Measurements from ENCODE around the gene HIVEP2.

HIVEP2 gene

DNA sequence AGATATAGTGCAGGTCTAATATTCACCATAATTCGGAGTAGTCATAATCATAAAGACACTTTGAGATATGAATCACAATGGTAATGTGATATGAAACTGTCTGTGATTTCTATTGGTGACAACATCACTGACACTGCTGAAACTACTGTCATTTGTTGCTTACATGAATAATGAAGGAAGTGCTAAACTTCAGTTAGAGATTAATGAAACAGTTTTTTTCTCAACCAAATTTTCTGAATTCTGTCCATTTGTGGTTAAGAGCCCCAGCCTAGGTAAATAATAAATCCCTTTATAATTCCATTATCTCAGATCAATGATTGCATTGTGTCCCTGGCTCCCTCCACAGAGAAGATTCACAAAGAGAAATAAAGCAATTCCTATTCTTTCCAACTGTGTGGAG lies 122.6 kb downstream of the HIVEP2 start:
- H3K9me3 ChIP-seq (ENCODE audit: insufficient read depth, low read depth, low read length), result no peaks in the 10 kb centered on the region
- no peak overlapping the region for H2AK5ac ChIP-seq (ENCODE audit: low read length)
- H3K18ac ChIP-seq (ENCODE audit: low read length), result no peak overlapping the region
- WGBS (ENCODE audit: extremely low coverage, insufficient coverage, insufficient read length), result no CpG with 5 or more reads among the region's 1 CpG
- DNase-seq, result no peak
- peaks cover 5 to 12% of the 10 kb centered on the region in 2 experiments for H3K4me1 ChIP-seq (ENCODE audit: control insufficient read depth in 1 of 2, insufficient read depth in 2 of 2, low read length in 2 of 2)
- H3K14ac ChIP-seq (ENCODE audit: low read length), result no peak overlapping the region
- H4K91ac ChIP-seq (ENCODE audit: low read depth, low read length), result no peak overlapping the region
- no peak overlapping the region for H3K4ac ChIP-seq (ENCODE audit: low read depth, low read length)
- no peak overlapping the region for H2BK12ac ChIP-seq (ENCODE audit: low read length)
- no peak overlapping the region for H2BK120ac ChIP-seq (ENCODE audit: insufficient read depth, low read length, poor library complexity)
- H4K12ac ChIP-seq (ENCODE audit: low read depth, low read length), result no peak overlapping the region
- no peak overlapping the region for H3K23ac ChIP-seq (ENCODE audit: low read length)
- H3K4me3 ChIP-seq (ENCODE audit: low read depth, low read length), result no peak overlapping the region
- no peaks in the 10 kb centered on the region for H3K36me3 ChIP-seq (ENCODE audit: control insufficient read depth in 1 of 2, insufficient read depth in 2 of 2, low read length in 2 of 2)
- no peaks in the 10 kb centered on the region for H3K79me1 ChIP-seq (ENCODE audit: low read length)
- H3K9ac ChIP-seq (ENCODE audit: low read length), result no peak overlapping the region
- no peak overlapping the region for H3K27ac ChIP-seq (ENCODE audit: low read depth, low read length)
- no peak overlapping the region for H4K8ac ChIP-seq (ENCODE audit: low read depth, low read length)
- H2AFZ ChIP-seq (ENCODE audit: insufficient read depth, low read length, poor library complexity), result no peak overlapping the region
- no peaks in the 10 kb centered on the region for H3K27me3 ChIP-seq (ENCODE audit: insufficient read depth, low read length)
- H2BK5ac ChIP-seq (ENCODE audit: low read depth, low read length, poor library complexity), result no peak overlapping the region
- H3K79me2 ChIP-seq (ENCODE audit: control insufficient read depth, insufficient read depth, low read length, poor library complexity), result no peaks in the 10 kb centered on the region
- no peak overlapping the region for H3K4me2 ChIP-seq (ENCODE audit: low read length)

DNA sequence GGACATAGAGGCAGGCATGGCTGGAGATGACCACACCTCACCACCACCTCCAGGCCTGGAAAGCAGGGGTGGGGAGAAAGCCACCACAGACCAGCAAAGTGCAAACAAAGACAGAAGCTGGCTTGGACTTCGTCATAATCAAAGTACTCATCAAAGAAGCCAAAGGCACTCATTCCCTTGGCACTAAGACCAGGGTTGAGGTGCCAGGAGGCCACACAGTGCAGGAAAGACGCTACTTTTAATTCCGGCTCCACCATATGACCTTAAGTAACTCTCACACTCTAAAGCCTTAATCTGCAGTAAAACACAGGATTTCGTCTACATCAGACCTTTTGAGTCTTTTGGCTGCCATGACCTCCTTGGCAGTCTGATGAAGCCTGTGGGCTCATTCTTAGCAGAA lies 123.1 kb downstream of the HIVEP2 start:
- Histone ChIP-seq H3K18ac (ENCODE audit: low read length) (no peak overlapping the region), H3K79me1 (ENCODE audit: low read length) (no peaks in the 10 kb centered on the region), H3K14ac (ENCODE audit: low read length) (no peak overlapping the region), H3K4me1 (ENCODE audit: control insufficient read depth in 1 of 2, insufficient read depth in 2 of 2, low read length in 2 of 2) (peaks cover 2 to 10% of the 10 kb centered on the region in 2 experiments), H4K8ac (ENCODE audit: low read depth, low read length) (no peak overlapping the region), H3K23ac (ENCODE audit: low read length) (no peak overlapping the region), H2AFZ (ENCODE audit: insufficient read depth, low read length, poor library complexity) (no peak overlapping the region), H3K9me3 (ENCODE audit: insufficient read depth, low read depth, low read length) (no peaks in the 10 kb centered on the region), H3K27me3 (ENCODE audit: insufficient read depth, low read length) (no peaks in the 10 kb centered on the region), H2BK5ac (ENCODE audit: low read depth, low read length, poor library complexity) (no peak overlapping the region), H2BK120ac (ENCODE audit: insufficient read depth, low read length, poor library complexity) (no peak overlapping the region), H3K4me2 (ENCODE audit: low read length) (no peak overlapping the region), H3K4ac (ENCODE audit: low read depth, low read length) (no peak overlapping the region), H4K12ac (ENCODE audit: low read depth, low read length) (no peak overlapping the region), H3K4me3 (ENCODE audit: low read depth, low read length) (no peak overlapping the region), H3K27ac (ENCODE audit: low read depth, low read length) (no peak overlapping the region), H4K91ac (ENCODE audit: low read depth, low read length) (no peak overlapping the region), H2AK5ac (ENCODE audit: low read length) (no peak overlapping the region), H3K79me2 (ENCODE audit: control insufficient read depth, insufficient read depth, low read length, poor library complexity) (no peaks in the 10 kb centered on the region), H2BK12ac (ENCODE audit: low read length) (no peak overlapping the region), H3K36me3 (ENCODE audit: control insufficient read depth in 1 of 2, insufficient read depth in 2 of 2, low read length in 2 of 2) (no peaks in the 10 kb centered on the region), H3K9ac (ENCODE audit: low read length) (no peak overlapping the region)
- no CpG with 5 or more reads among the region's 4 CpGs for WGBS (ENCODE audit: extremely low coverage, insufficient coverage, insufficient read length)
- DNase-seq, result no peak

GRCh38 chr6:142821164-142821716 lies 123.7 kb downstream of the HIVEP2 start:
- Histone ChIP-seq H3K18ac (ENCODE audit: low read length) (no peak overlapping the region), H2AFZ (ENCODE audit: insufficient read depth, low read length, poor library complexity) (no peak overlapping the region), H4K91ac (ENCODE audit: low read depth, low read length) (no peak overlapping the region), H3K36me3 (ENCODE audit: control insufficient read depth in 1 of 2, insufficient read depth in 2 of 2, low read length in 2 of 2) (no peaks in the 10 kb centered on the region), H4K8ac (ENCODE audit: low read depth, low read length) (no peak overlapping the region), H3K14ac (ENCODE audit: low read length) (no peak overlapping the region), H2BK120ac (ENCODE audit: insufficient read depth, low read length, poor library complexity) (no peak overlapping the region), H4K12ac (ENCODE audit: low read depth, low read length) (no peak overlapping the region), H3K9ac (ENCODE audit: low read length) (no peak overlapping the region), H3K27ac (ENCODE audit: low read depth, low read length) (no peak overlapping the region), H3K23ac (ENCODE audit: low read length) (no peak overlapping the region), H3K79me2 (ENCODE audit: control insufficient read depth, insufficient read depth, low read length, poor library complexity) (no peaks in the 10 kb centered on the region), H2BK12ac (ENCODE audit: low read length) (no peak overlapping the region), H3K4ac (ENCODE audit: low read depth, low read length) (no peak overlapping the region), H3K4me1 (ENCODE audit: control insufficient read depth in 1 of 2, insufficient read depth in 2 of 2, low read length in 2 of 2) (peaks cover 2 to 10% of the 10 kb centered on the region in 2 experiments), H3K4me2 (ENCODE audit: low read length) (no peak overlapping the region), H3K4me3 (ENCODE audit: low read depth, low read length) (no peak overlapping the region), H3K79me1 (ENCODE audit: low read length) (no peaks in the 10 kb centered on the region), H3K27me3 (ENCODE audit: insufficient read depth, low read length) (no peaks in the 10 kb centered on the region), H2AK5ac (ENCODE audit: low read length) (no peak overlapping the region), H2BK5ac (ENCODE audit: low read depth, low read length, poor library complexity) (no peak overlapping the region), H3K9me3 (ENCODE audit: insufficient read depth, low read depth, low read length) (no peaks in the 10 kb centered on the region)
- no CpG with 5 or more reads among the region's 6 CpGs for WGBS (ENCODE audit: extremely low coverage, insufficient coverage, insufficient read length)
- DNase-seq, result no peak

GRCh38 chr6:142820338-142821051 lies 124.5 kb downstream of the HIVEP2 start:
- H4K12ac ChIP-seq (ENCODE audit: low read depth, low read length), result no peak overlapping the region
- H3K4me3 ChIP-seq (ENCODE audit: low read depth, low read length), result no peak overlapping the region
- no peak overlapping the region for H4K91ac ChIP-seq (ENCODE audit: low read depth, low read length)
- H3K4me2 ChIP-seq (ENCODE audit: low read length), result no peak overlapping the region
- no peak overlapping the region for H3K14ac ChIP-seq (ENCODE audit: low read length)
- H3K9ac ChIP-seq (ENCODE audit: low read length), result no peak overlapping the region
- no peak for DNase-seq
- no peaks in the 10 kb centered on the region for H3K79me1 ChIP-seq (ENCODE audit: low read length)
- H3K36me3 ChIP-seq (ENCODE audit: control insufficient read depth in 1 of 2, insufficient read depth in 2 of 2, low read length in 2 of 2), result no peaks in the 10 kb centered on the region
- no peak overlapping the region for H3K27ac ChIP-seq (ENCODE audit: low read depth, low read length)
- H2AK5ac ChIP-seq (ENCODE audit: low read length), result no peak overlapping the region
- no peak overlapping the region for H3K4ac ChIP-seq (ENCODE audit: low read depth, low read length)
- no peaks in the 10 kb centered on the region for H3K9me3 ChIP-seq (ENCODE audit: insufficient read depth, low read depth, low read length)
- WGBS (ENCODE audit: extremely low coverage, insufficient coverage, insufficient read length), result no CpG with 5 or more reads among the region's 4 CpGs
- H3K23ac ChIP-seq (ENCODE audit: low read length), result no peak overlapping the region
- H2BK5ac ChIP-seq (ENCODE audit: low read depth, low read length, poor library complexity), result no peak overlapping the region
- no peak overlapping the region for H2BK12ac ChIP-seq (ENCODE audit: low read length)
- no peak overlapping the region for H4K8ac ChIP-seq (ENCODE audit: low read depth, low read length)
- H3K4me1 ChIP-seq (ENCODE audit: control insufficient read depth in 1 of 2, insufficient read depth in 2 of 2, low read length in 2 of 2), result peaks cover 2 to 10% of the 10 kb centered on the region in 2 experiments
- H3K27me3 ChIP-seq (ENCODE audit: insufficient read depth, low read length), result no peaks in the 10 kb centered on the region
- no peak overlapping the region for H2AFZ ChIP-seq (ENCODE audit: insufficient read depth, low read length, poor library complexity)
- H3K79me2 ChIP-seq (ENCODE audit: control insufficient read depth, insufficient read depth, low read length, poor library complexity), result no peaks in the 10 kb centered on the region
- no peak overlapping the region for H3K18ac ChIP-seq (ENCODE audit: low read length)
- H2BK120ac ChIP-seq (ENCODE audit: insufficient read depth, low read length, poor library complexity), result no peak overlapping the region

Data from trophoblast cell (in vitro differentiated cells and primary cell).